ENCODE data around the gene GSTO2. TPM values are rescaled to one million over a fixed set of nuclear protein-coding genes. Genes with fewer than 3 reads are reported as not detected.

Gene GSTO2
- total and polyA plus RNA-seq, 2 of the 4 experiments (the other 2 are of a cell fraction): 1.4 to 2.3 TPM

- no peak overlapping the region for H4K8ac ChIP-seq (ENCODE audit: low read depth in 2 of 2, low read length in 2 of 2)
- 0 out of 2 replicates have a peak, but pooled peaks cover 5% of the 10 kb centered on the region for H3K9me1 ChIP-seq (ENCODE audit: insufficient read depth, low read length)
- H2AK9ac ChIP-seq (replicated peaks; ENCODE audit: low read depth, low read length, poor library complexity): no peak overlapping the region
- H3K18ac ChIP-seq (ENCODE audit: low read depth, low read length): no peak overlapping the region
- DNase-seq: no peak
- H2BK120ac ChIP-seq (ENCODE audit: low read depth, low read length): no peak overlapping the region
- POLR2A ChIA-PET (ENCODE audit: unreplicated experiment): no interaction called here
- no peak overlapping the region for H3K56ac ChIP-seq (ENCODE audit: extremely low read depth, insufficient read depth, low read length)
- no peak overlapping the region for H2BK5ac ChIP-seq (ENCODE audit: low read depth, low read length, poor library complexity, severe bottlenecking)
- H3K4ac ChIP-seq (ENCODE audit: low read depth, low read length): no peak overlapping the region
- H3K9ac ChIP-seq (ENCODE audit: low read depth, low read length): no peak overlapping the region
- H4K20me1 ChIP-seq (ENCODE audit: insufficient read depth, low read length): peaks cover 40% of the 10 kb centered on the region; the same call in 1 of the 2 replicates
- no peak overlapping the region for H3K4me3 ChIP-seq (ENCODE audit: insufficient read depth, low read depth, low read length)
- TF ChIP-seq RAD21 (IDR thresholded peaks at IDR 0.05; ENCODE audit: low read length) (no peak), USF2 (IDR thresholded peaks at IDR 0.05; ENCODE audit: low read depth, low read length) (no peak), CHD1 (IDR thresholded peaks at IDR 0.05; ENCODE audit: low read depth, low read length) (no peak)
- WGBS, 2 experiments (ENCODE audit: extremely low coverage in 2 of 2, insufficient read length in 1 of 2): no CpG with 5 or more reads among the region's 5 CpGs
- no peak for ATAC-seq (ENCODE audit: low read depth)
- peaks cover 48% of the 10 kb centered on the region for H3K36me3 ChIP-seq (ENCODE audit: control insufficient read depth, insufficient read depth, low read length)
- H3K23ac ChIP-seq (ENCODE audit: low read depth, low read length): no peak overlapping the region
- no TSS peak for BruUV-seq (replicated peaks)
- no peak overlapping the region for H2BK15ac ChIP-seq (ENCODE audit: low read depth, low read length)
- dilution Hi-C loops (cut with HindIII; ENCODE audit: low sequenced_read_pairs, unreplicated experiment): no loop called here
- intact Hi-C loops (cut with micrococcal nuclease): no loop called here
- no peak overlapping the region for H3K27ac ChIP-seq (ENCODE audit: insufficient read depth, low read length)
- no peak overlapping the region for H3K14ac ChIP-seq (replicated peaks; ENCODE audit: low read depth, low read length)
- H3K79me1 ChIP-seq (ENCODE audit: low read depth in 1 of 2, low read length in 2 of 2): peaks cover 16 to 56% of the 10 kb centered on the region in 2 experiments
- CTCF ChIA-PET: interaction anchor here (1.8 kb wide), 1 partner anchor 10 kb away, joined by 5 read pairs; no protein-coding TSS in a partner anchor
- no peak overlapping the region for H2AFZ ChIP-seq (replicated peaks; ENCODE audit: low read length, poor library complexity)
- H3K9me3 ChIP-seq (ENCODE audit: control insufficient read depth, insufficient read depth, low read length): no peaks in the 10 kb centered on the region
- H3K4me2 ChIP-seq (ENCODE audit: low read depth, low read length): no peak overlapping the region
- H4K91ac ChIP-seq (ENCODE audit: insufficient read depth, low read depth, low read length): no peak overlapping the region
- H2AK5ac ChIP-seq (ENCODE audit: low read depth, low read length): no peak overlapping the region
- in situ Hi-C loops (cut with MboI; ENCODE audit: low sequenced_read_pairs): no loop called here
- peaks cover 8% of the 10 kb centered on the region for H3K4me1 ChIP-seq (ENCODE audit: control insufficient read depth, insufficient read depth, low read length)
- no peak overlapping the region for H4K5ac ChIP-seq (ENCODE audit: low read depth, low read length)
- no peak overlapping the region for H2BK20ac ChIP-seq (ENCODE audit: low read depth, low read length)
- H3K27me3 ChIP-seq (ENCODE audit: control insufficient read depth, insufficient read depth, low read length): no peaks in the 10 kb centered on the region
Measured at GRCh38 chr10:104264783-104265182, 4.2 kb upstream of the GSTO2 start.

All from IMR-90 (cell line).